GM12878 (cell line): ENCODE results near the gene CDC14B. TPM values are rescaled to one million over a fixed set of nuclear protein-coding genes. Genes with fewer than 3 reads are reported as not detected.

Source experiments
- ATAC-seq: fragments of 200-7000 bp; cut with Tn5 transposase; 3 replicates; pipeline ENCODE4 v1.9.1; 2020; ENCODE audit warnings: mild to moderate bottlenecking, moderate library complexity
- BruUV-seq: library from RNA; stranded (reverse); fragments of 400-500 nt; replicated peaks from 2 replicates; lab custom pipeline; 2021; lab: Mats Ljungman, UMichigan
- CTCF ChIA-PET: fragments of 300-600 bp; sonication (Branson Sonifier 250); formaldehyde crosslinking; extraction: SDS; loops from one replicate; lab custom pipeline; 2021; ENCODE audit warnings: inconsistent platforms; lab: Yijun Ruan, JAX
- POLR2A ChIA-PET: fragments of 350-600 bp; formaldehyde crosslinking; extraction: SDS; loops from one replicate; lab custom pipeline; 2021; ENCODE audit warnings: inconsistent platforms; lab: Charles Lee
- RAD21 ChIA-PET: fragments of 300-600 bp; sonication (Branson Sonifier 250); formaldehyde crosslinking; loops from one replicate; lab custom pipeline; 2023; ENCODE audit warnings: antibody characterized with exemption; ENCODE audit not compliant: unreplicated experiment; lab: Charles Lee
- SMC1A ChIA-PET: fragments of 300-600 bp; sonication (Branson Sonifier 250); formaldehyde crosslinking; loops from one replicate; lab custom pipeline; 2023; ENCODE audit not compliant: unreplicated experiment, uncharacterized antibody; lab: Charles Lee
- DNase-seq: peaks from one replicate; pipeline ENCODE4 v3.0.0-alpha.2; 2011; ENCODE audit warnings: low read depth, low spot score
- FAIRE-seq: peaks from 3 replicates; lab custom pipeline; 2011; peaks lifted over from hg19 to GRCh38; lab: Jason Lieb, UNC
- H2AFZ ChIP-seq: 2 replicates; pipeline ENCODE4 v1.6.0; 2011; ENCODE audit warnings: low read depth, low read length, control low read depth; ENCODE audit not compliant: control insufficient read depth
- H3K27ac ChIP-seq: 2 replicates; pipeline ENCODE4 v1.5.1; 2011; ENCODE audit warnings: control low read depth; ENCODE audit not compliant: control insufficient read depth, insufficient read depth
- H3K27me3 ChIP-seq, 2 experiments: replicated peaks in 1 of 2; 2 replicates each; pipeline versions ENCODE4 v1.6.0 to v1.6.1; 2011; ENCODE audit warnings: low read length in 1 of 2; ENCODE audit not compliant: control insufficient read depth in 2 of 2, insufficient read depth in 2 of 2
- H3K36me3 ChIP-seq, 2 experiments: 2 replicates each; pipeline ENCODE4 v1.5.1; 2011; ENCODE audit warnings: low read length in 1 of 2; ENCODE audit not compliant: control insufficient read depth in 2 of 2, insufficient read depth in 2 of 2
- H3K4me1 ChIP-seq: 2 replicates; pipeline ENCODE4 v1.6.1; 2011; ENCODE audit warnings: mild to moderate bottlenecking, low read length, moderate library complexity, mixed read lengths; ENCODE audit not compliant: control insufficient read depth, insufficient read depth
- H3K4me2 ChIP-seq: 2 replicates; pipeline ENCODE4 v1.6.0; 2011; ENCODE audit warnings: control low read depth; ENCODE audit not compliant: control insufficient read depth, insufficient read depth
- H3K4me3 ChIP-seq: fragments of 200-600 bp; sonication (generic); 2 replicates; pipeline ENCODE4 v1.5.1; 2016
- H3K79me2 ChIP-seq: 2 replicates; pipeline ENCODE4 v1.6.0; 2011; ENCODE audit warnings: low read length; ENCODE audit not compliant: control insufficient read depth, insufficient read depth
- H3K9ac ChIP-seq: 2 replicates; pipeline ENCODE4 v1.8.0; 2011; ENCODE audit warnings: low read length, control low read depth, mixed read lengths; ENCODE audit not compliant: control insufficient read depth, insufficient read depth
- H3K9me3 ChIP-seq: replicated peaks from 3 replicates; pipeline ENCODE4 v1.5.1; 2011; ENCODE audit warnings: mild to moderate bottlenecking, low read length; ENCODE audit not compliant: control insufficient read depth, insufficient read depth
- H4K20me1 ChIP-seq: 2 replicates; pipeline ENCODE4 v1.6.0; 2011; ENCODE audit not compliant: control insufficient read depth, insufficient read depth
- ATF3 ChIP-seq: IDR thresholded peaks from 2 replicates; pipeline ENCODE4 v1.6.1; 2011; ENCODE audit warnings: low read depth, mild to moderate bottlenecking, low read length, moderate library complexity, borderline replicate concordance; ENCODE audit errors: extremely low read depth
- BCL3 ChIP-seq: IDR thresholded peaks from 2 replicates; pipeline ENCODE4 v1.6.1; 2011; ENCODE audit warnings: borderline replicate concordance, low read depth, mild to moderate bottlenecking, moderate library complexity, low read length; ENCODE audit not compliant: insufficient read depth, poor library complexity, severe bottlenecking
- CHD4 ChIP-seq: fragments of 200-600 bp; sonication (generic); IDR thresholded peaks from 2 replicates; pipeline ENCODE4 v1.6.1; 2016; ENCODE audit warnings: mild to moderate bottlenecking
- MTA2 ChIP-seq: fragments of 450-650 bp; IDR thresholded peaks from 2 replicates; pipeline ENCODE4 v1.6.1; 2016; ENCODE audit warnings: low read depth, mild to moderate bottlenecking, moderate library complexity
- MXI1 ChIP-seq: fragments of 150-350 bp; IDR thresholded peaks from 2 replicates; pipeline ENCODE4 v1.6.1; 2011; ENCODE audit warnings: low read depth, mild to moderate bottlenecking, inconsistent platforms, low read length, improper control_type of control experiment
- RB1 ChIP-seq: fragments of 450-650 bp; formaldehyde crosslinking; IDR thresholded peaks from 2 replicates; pipeline ENCODE4 v1.6.1; 2017; ENCODE audit warnings: mild to moderate bottlenecking, borderline replicate concordance
- SIN3A ChIP-seq: IDR thresholded peaks from 2 replicates; pipeline ENCODE4 v1.6.1; 2012; ENCODE audit warnings: low read depth, low read length, improper control_type of control experiment
- WGBS: methylation state at CpG from one replicate; pipeline ENCODE4 v1.1.6; 2016; ENCODE audit warnings: low lambda C conversion rate; ENCODE audit not compliant: insufficient replicate concordance, insufficient coverage; ENCODE audit errors: missing lambda C conversion rate; 5-methylcytosine and 5-hydroxymethylcytosine counted together
- in situ Hi-C: fragments of 300-500 bp; cut with MboI; formaldehyde crosslinking; loops from 9 replicates; pipeline ENCODE4 v1.14.3; 2018; ENCODE audit warnings: mixed read lengths
- intact Hi-C: fragments of 100-400 bp; cut with micrococcal nuclease; formaldehyde crosslinking; loops from one replicate; pipeline ENCODE4 v1.14.2; 2022; ENCODE audit not compliant: unreplicated experiment
- polyA plus RNA-seq, 11 experiments: library from polyadenylated mRNA; depleted of rRNA in 4 of 11; unstranded in 6 of 11; stranded (reverse) in 5 of 11; fragments of >200 nt; fragmentation: Nextera tagmentation in 4 of 11; fragmentation: Illumina TruSeq in 1 of 11; extraction: Ambion mirVana in 4 of 11; extraction: Trizol in 1 of 11; gene quantifications; 1 replicate in 1 of 11; 2 replicates in 10 of 11; pipeline versions ENCODE4 v1.2.1 to v1.2.3, GENCODE V29; 2011 to 2016; ENCODE audit warnings: inconsistent platforms in 2 of 11, missing spikeins in 2 of 11, low read depth in 1 of 11
- total RNA-seq, 4 experiments: library from RNA; depleted of rRNA in 3 of 4; stranded (reverse); fragments of >200 nt in 3 of 4; fragmentation: Illumina TruSeq in 1 of 4; extraction: Trizol in 1 of 4; gene quantifications; 2 replicates each; pipeline versions ENCODE4 v1.2.1 to v1.2.3, GENCODE V29; 2013 to 2021

The CDC14B gene
- total and polyA plus RNA-seq, 10 of the 15 experiments (the other 5 are each of a cell fraction or from before 2014, with no cell fraction given) = 3.7 to 11.7 (median 6.2) TPM

GRCh38 chr9:96668868-96669534, 49.4 kb upstream of the CDC14B start (continued):
- TF ChIP-seq BCL3 (no peak), RB1 (no peak), MXI1 (no peak), CHD4 (no peak), MTA2 (no peak), ATF3 (no peak)

GRCh38 chr9:96667363-96667728, 47.7 kb upstream of the CDC14B start:
- no peak for TF ChIP-seq SIN3A
- WGBS = 66% methylated on average over 2 of the region's 2 CpGs
- SMC1A ChIA-PET = interaction anchor here (0.6 to 3.1 kb wide), 9 partner anchors 12 to 435 kb away, joined by 3 to 30 read pairs (median 4); partner anchors contain the start of gene PRXL2C
- Histone ChIP-seq H3K9ac (no peak overlapping the region), H2AFZ (no peak overlapping the region), H3K4me1 (no peaks in the 10 kb centered on the region), H3K9me3 (no peaks in the 10 kb centered on the region), H3K4me3 (no peak overlapping the region), H3K36me3 (no peaks in the 10 kb centered on the region), H3K27ac (no peak overlapping the region), H3K27me3 (no peaks in the 10 kb centered on the region), H3K79me2 (no peaks in the 10 kb centered on the region), H4K20me1 (no peaks in the 10 kb centered on the region), H3K4me2 (no peak overlapping the region)
- RAD21 ChIA-PET = interaction anchor here (0.6 to 3.0 kb wide), 12 partner anchors 11 to 350 kb away, joined by 3 to 36 read pairs (median 4); no protein-coding TSS in a partner anchor
- FAIRE-seq (no peak), DNase-seq (no peak), ATAC-seq (no peak; the same call in 2 of the 3 replicates)
- POLR2A ChIA-PET = no interaction called here
- CTCF ChIA-PET = interaction anchor here (0.8 to 3.8 kb wide), 19 partner anchors 8 to 435 kb away, joined by 3 to 56 read pairs (median 4); partner anchors contain the start of gene PRXL2C
- no TSS peak for BruUV-seq
- in situ Hi-C loops (no loop called here), intact Hi-C loops (loop anchor here (1.0 to 10.0 kb wide), 2 partner anchors 340 to 433 kb away; no protein-coding TSS in a partner anchor)
